ENCODE data around the gene PRKN. TPM values are rescaled to one million over a fixed set of nuclear protein-coding genes. Genes with fewer than 3 reads are reported as not detected.

PRKN gene
- total RNA-seq, 1 experiment from 2014 or later, result 2.0 TPM

DNA sequence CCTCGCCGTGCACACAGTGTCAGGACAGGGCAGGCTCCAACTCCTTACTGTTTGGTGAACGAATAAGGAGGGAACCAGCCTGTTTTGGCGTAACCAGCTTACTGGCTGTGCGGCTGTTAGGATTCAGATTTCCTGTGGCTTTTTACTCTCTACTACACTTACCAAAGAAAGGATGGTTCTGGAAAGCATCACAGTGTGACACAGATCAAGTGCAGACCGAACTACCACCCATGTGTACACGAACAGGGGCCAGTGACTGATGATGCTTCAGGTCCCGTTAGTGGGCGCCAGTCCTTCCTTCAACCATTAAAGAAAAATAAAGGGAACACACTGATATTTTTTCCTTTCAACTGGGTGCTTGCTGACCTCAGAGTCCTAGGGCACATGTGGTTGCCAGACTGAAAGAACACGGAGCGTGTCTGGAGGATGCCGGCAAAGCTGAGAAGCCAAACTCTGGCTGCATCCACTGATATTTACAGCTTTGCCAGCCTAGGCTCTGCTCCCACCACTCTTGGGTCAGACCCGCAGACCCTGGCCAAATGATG, 1101.4 kb downstream of the PRKN start:
- DNase-seq, result no peak
- Histone ChIP-seq H3K14ac (ENCODE audit: insufficient read depth, low read length) (no peak overlapping the region), H3K9me3 (ENCODE audit: control insufficient read depth, low read depth, low read length) (peaks cover 8% of the 10 kb centered on the region), H3K23me2 (ENCODE audit: insufficient read length, low read depth, low read length, poor library complexity, severe bottlenecking) (no peaks in the 10 kb centered on the region), H2BK5ac (ENCODE audit: insufficient read length, low read length) (no peak overlapping the region), H3K4ac (ENCODE audit: low read depth, low read length) (no peak overlapping the region), H3K27me3 (ENCODE audit: insufficient read depth, low read length) (no peaks in the 10 kb centered on the region), H3K4me2 (ENCODE audit: insufficient read depth, insufficient read length, low read length) (no peak overlapping the region), H2BK15ac (ENCODE audit: low read depth, low read length) (no peak overlapping the region), H3K4me1 (ENCODE audit: insufficient read depth, low read length) (no peaks in the 10 kb centered on the region), H4K91ac (ENCODE audit: insufficient read length, low read depth, low read length) (no peak overlapping the region), H2BK120ac (ENCODE audit: low read depth, low read length, poor library complexity, severe bottlenecking) (no peak overlapping the region), H3K27ac (ENCODE audit: insufficient read length, low read depth, low read length) (no peak overlapping the region), H4K20me1 (ENCODE audit: control insufficient read depth, insufficient read depth, insufficient read length) (no peaks in the 10 kb centered on the region), H3K56ac (ENCODE audit: insufficient read length, low read depth, low read length) (no peak overlapping the region), H2AFZ (ENCODE audit: low read length) (no peak overlapping the region), H2BK20ac (ENCODE audit: low read depth, low read length, poor library complexity, severe bottlenecking) (no peak overlapping the region), H3K79me2 (ENCODE audit: insufficient read depth, low read length) (no peaks in the 10 kb centered on the region), H4K5ac (ENCODE audit: insufficient read length, low read depth, low read length) (no peak overlapping the region), H2BK12ac (ENCODE audit: insufficient read length, low read depth, low read length) (no peak overlapping the region), H3K18ac (ENCODE audit: insufficient read length, low read depth, low read length) (no peak overlapping the region), H4K8ac (replicated peaks; ENCODE audit: insufficient read length, low read depth, low read length) (no peak overlapping the region), H3K23ac (ENCODE audit: insufficient read length, low read depth, low read length) (no peak overlapping the region), H3K79me1 (ENCODE audit: insufficient read depth, low read depth, low read length, poor library complexity, severe bottlenecking) (no peaks in the 10 kb centered on the region), H3T11ph (ENCODE audit: low read length) (no peak overlapping the region), H2AK5ac (ENCODE audit: insufficient read length, low read length) (no peak overlapping the region), H3K9ac (ENCODE audit: extremely low read depth, insufficient read length, low read length) (no peak overlapping the region)
- peaks cover 2 to 5% of the 10 kb centered on the region in 2 experiments; a peak in 2 of 4 replicates for H3K4me1 Mint-ChIP-seq
- no CpG with 5 or more reads among the region's 13 CpGs for WGBS (ENCODE audit: extremely low coverage, insufficient read length, low lambda C conversion rate)
- H3K4me3 Mint-ChIP-seq, result no peak overlapping the region
- H3K36me3 Mint-ChIP-seq (ENCODE audit: insufficient read depth in 1 of 3, low read depth in 3 of 3), result no peaks in the 10 kb centered on the region
- TF ChIP-seq CTCF (conservative IDR thresholded peaks at IDR 0.05), result no peak
- H3K9me3 Mint-ChIP-seq, result peaks cover 8 to 10% of the 10 kb centered on the region in 2 experiments; a peak in 3 of 5 replicates
- no peak overlapping the region for H3K27ac Mint-ChIP-seq
- peaks cover 5% of the 10 kb centered on the region for H3K27me3 Mint-ChIP-seq (ENCODE audit: low read depth)
